ENCODE results near the gene PLCB1.
"Not testable (repeated sequence)": the region's sequence is repeated elsewhere in the genome, so short reads cannot be mapped to it uniquely, and the experiment has no call there.

Gene PLCB1

GRCh38 chr20:8334641-8335040 is 202.6 kb downstream of the PLCB1 start:
- no peak for DNase-seq (ENCODE audit: low read depth)

- no peak for DNase-seq (ENCODE audit: low read depth)
Observed at GRCh38 chr20:8335059-8335458, 203.0 kb downstream of the PLCB1 start.

GRCh38 chr20:8335495-8336195 is 203.6 kb downstream of the PLCB1 start:
- DNase-seq (ENCODE audit: low read depth), result no peak

- DNase-seq (ENCODE audit: low read depth), result no peak
Observed at GRCh38 chr20:8339349-8339748, 207.3 kb downstream of the PLCB1 start.

GRCh38 chr20:8342391-8342790 is 210.3 kb downstream of the PLCB1 start:
- DNase-seq (ENCODE audit: low read depth), result no peak

- DNase-seq (ENCODE audit: low read depth), result no peak
Observed at GRCh38 chr20:8344106-8344505, 212.0 kb downstream of the PLCB1 start.

GRCh38 chr20:8344631-8345030 is 212.6 kb downstream of the PLCB1 start:
- DNase-seq (ENCODE audit: low read depth), result no peak

- DNase-seq (ENCODE audit: low read depth), result no peak
Observed at GRCh38 chr20:8346700-8347270, 214.7 kb downstream of the PLCB1 start.

GRCh38 chr20:8350225-8350624 is 218.2 kb downstream of the PLCB1 start:
- not testable (repeated sequence) for DNase-seq (ENCODE audit: low read depth)

GRCh38 chr20:8352486-8352885 is 220.4 kb downstream of the PLCB1 start:
- DNase-seq (ENCODE audit: low read depth), result no peak

GRCh38 chr20:8353512-8353911 is 221.4 kb downstream of the PLCB1 start:
- no peak for DNase-seq (ENCODE audit: low read depth)

GRCh38 chr20:8355453-8355852 is 223.4 kb downstream of the PLCB1 start:
- no peak for DNase-seq (ENCODE audit: low read depth)

- DNase-seq (ENCODE audit: low read depth), result no peak
Observed at GRCh38 chr20:8356806-8357205, 224.7 kb downstream of the PLCB1 start.

GRCh38 chr20:8357703-8358102 is 225.6 kb downstream of the PLCB1 start:
- no peak for DNase-seq (ENCODE audit: low read depth)

- no peak for DNase-seq (ENCODE audit: low read depth)
Observed at GRCh38 chr20:8360035-8360434, 228.0 kb downstream of the PLCB1 start.

- no peak for DNase-seq (ENCODE audit: low read depth)
Observed at GRCh38 chr20:8361006-8361652, 229.1 kb downstream of the PLCB1 start.

GRCh38 chr20:8361779-8362178 is 229.7 kb downstream of the PLCB1 start:
- DNase-seq (ENCODE audit: low read depth), result no peak

- no peak for DNase-seq (ENCODE audit: low read depth)
Observed at GRCh38 chr20:8362457-8362856, 230.4 kb downstream of the PLCB1 start.

GRCh38 chr20:8363970-8364733 is 232.1 kb downstream of the PLCB1 start:
- DNase-seq (ENCODE audit: low read depth), result no peak

GRCh38 chr20:8364734-8365078 is 232.6 kb downstream of the PLCB1 start:
- DNase-seq (ENCODE audit: low read depth), result no peak

- DNase-seq (ENCODE audit: low read depth), result no peak
Observed at GRCh38 chr20:8365634-8366033, 233.6 kb downstream of the PLCB1 start.

- no peak for DNase-seq (ENCODE audit: low read depth)
Observed at GRCh38 chr20:8366303-8366923, 234.3 kb downstream of the PLCB1 start.
